KOPT-K1 (cell line): ENCODE measurements around the gene ATP5F1A.
"Not testable (repeated sequence)": the region's sequence is repeated elsewhere in the genome, so short reads cannot be mapped to it uniquely, and the experiment has no call there.

Experiments
- H3K27ac ChIP-seq: fragments of 200-600 bp; sonication (generic); 2 replicates; pipeline ENCODE4 v1.5.1; 2016; ENCODE audit warnings: antibody characterized with exemption, mild to moderate bottlenecking, low read depth, low read length; ENCODE audit not compliant: poor library complexity, severe bottlenecking
- H3K36me3 ChIP-seq: fragments of 200-600 bp; sonication (generic); 2 replicates; pipeline ENCODE4 v1.5.1; 2017; ENCODE audit warnings: antibody characterized with exemption, mild to moderate bottlenecking, low read length, moderate library complexity; ENCODE audit not compliant: insufficient read depth
- H3K9me3 ChIP-seq: fragments of 200-600 bp; sonication (generic); 2 replicates; pipeline ENCODE4 v1.5.1; 2017; ENCODE audit warnings: antibody characterized with exemption, low read length, mild to moderate bottlenecking; ENCODE audit not compliant: insufficient read depth, poor library complexity, severe bottlenecking

The ATP5F1A gene

GRCh38 chr18:46097801-46098615 lies at the start of gene ATP5F1A:
Gene ATP5F1A, minus strand, starts transcription at chr18:46098296. Its CDS starts 65 bp downstream, at chr18:46098231.
- Histone ChIP-seq H3K36me3 (peaks cover 37% of the 10 kb centered on the region), H3K27ac (peak within 1 kb of the TSS; percentile 92), H3K9me3 (no peaks in the 10 kb centered on the region)

DNA sequence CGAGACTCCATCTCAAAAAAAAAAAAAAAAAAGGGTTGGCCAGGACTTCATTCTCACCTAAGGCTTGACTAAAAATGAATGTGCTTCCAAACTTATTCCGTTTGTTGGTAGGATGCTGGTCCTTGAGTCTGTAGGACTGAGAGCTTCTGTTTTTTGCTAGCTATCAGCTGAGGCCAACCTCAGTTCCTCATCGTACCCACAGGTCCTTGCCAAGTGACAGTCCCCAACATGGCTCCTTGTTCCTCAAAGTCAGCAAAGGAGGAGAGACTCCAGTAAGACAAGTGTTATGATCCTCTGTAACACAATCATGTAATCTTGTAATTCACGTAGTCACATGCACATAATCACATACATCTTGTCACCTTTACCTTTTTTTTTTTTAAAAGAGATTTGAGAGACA lies 43.1 kb upstream of the ATP5F1A start:
- Histone ChIP-seq H3K27ac (no peak overlapping the region), H3K36me3 (no peaks in the 10 kb centered on the region), H3K9me3 (no peaks in the 10 kb centered on the region)

- Histone ChIP-seq H3K36me3 (no peaks in the 10 kb centered on the region), H3K27ac (no peak overlapping the region), H3K9me3 (no peaks in the 10 kb centered on the region)
Measured at GRCh38 chr18:46140173-46140572, 42.1 kb upstream of the ATP5F1A start.

DNA sequence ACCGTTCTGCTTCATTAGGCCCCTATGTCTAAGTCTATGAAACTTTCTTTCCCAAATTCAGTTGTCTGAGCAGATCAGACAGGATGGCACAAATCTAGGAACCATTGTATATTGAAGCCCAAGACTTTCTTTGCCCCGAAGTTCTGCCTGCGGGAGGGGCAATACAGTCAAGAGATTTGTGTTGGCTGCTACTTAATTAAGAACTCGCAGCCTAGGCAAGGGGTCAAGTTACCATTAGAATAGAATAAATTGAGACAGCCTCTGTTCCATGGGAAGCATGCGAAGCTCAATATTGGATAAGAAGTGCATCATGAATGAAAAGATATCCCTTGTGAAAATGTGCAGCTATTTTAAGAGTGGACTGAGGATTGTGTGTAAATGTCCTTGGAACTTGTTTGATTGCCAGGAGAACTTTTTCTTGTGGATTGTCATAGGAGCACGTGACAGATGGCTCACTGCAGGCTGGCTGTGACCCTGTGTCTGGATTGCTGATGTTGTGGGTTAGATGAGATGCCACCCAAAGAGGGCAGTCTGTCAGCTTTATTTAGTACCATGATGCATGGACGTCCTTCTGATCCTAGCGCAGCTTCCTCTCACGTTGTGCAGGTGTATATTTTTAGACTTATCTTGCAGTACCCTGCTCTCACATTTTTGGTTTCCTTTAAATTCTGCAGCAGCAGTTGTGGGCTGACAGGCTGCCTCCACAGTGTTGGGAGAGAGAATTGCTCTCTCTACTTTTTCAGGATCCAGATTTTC lies 37.0 kb upstream of the ATP5F1A start:
- Histone ChIP-seq H3K9me3 (no peaks in the 10 kb centered on the region), H3K27ac (no peak overlapping the region), H3K36me3 (peaks cover 19% of the 10 kb centered on the region; the same call in 1 of the 2 replicates)

- Histone ChIP-seq H3K9me3 (no peaks in the 10 kb centered on the region), H3K36me3 (peaks cover 34% of the 10 kb centered on the region), H3K27ac (no peak overlapping the region)
Measured at GRCh38 chr18:46133534-46133933, 35.4 kb upstream of the ATP5F1A start.

DNA sequence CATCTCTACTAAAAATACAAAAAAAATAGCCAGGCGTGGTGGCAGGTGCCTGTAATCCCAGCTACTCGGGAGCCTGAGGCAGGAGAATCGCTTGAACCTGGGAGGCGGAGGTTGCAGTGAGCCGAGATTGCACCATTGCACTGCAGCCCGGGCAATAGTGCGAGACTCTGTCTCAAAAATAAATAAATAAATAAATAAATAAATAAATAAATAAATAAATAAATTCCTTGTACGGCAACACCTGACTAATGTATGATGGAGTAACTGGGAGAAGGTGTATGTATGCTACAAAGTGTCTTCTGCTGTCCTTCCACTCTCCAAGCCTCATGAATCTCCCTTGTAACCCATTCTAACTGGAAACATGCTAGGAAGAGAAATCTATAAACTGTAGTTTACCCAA lies 32.5 kb upstream of the ATP5F1A start:
- peaks cover 61% of the 10 kb centered on the region for H3K36me3 ChIP-seq
- H3K27ac ChIP-seq, H3K9me3 ChIP-seq: not testable (repeated sequence)

DNA sequence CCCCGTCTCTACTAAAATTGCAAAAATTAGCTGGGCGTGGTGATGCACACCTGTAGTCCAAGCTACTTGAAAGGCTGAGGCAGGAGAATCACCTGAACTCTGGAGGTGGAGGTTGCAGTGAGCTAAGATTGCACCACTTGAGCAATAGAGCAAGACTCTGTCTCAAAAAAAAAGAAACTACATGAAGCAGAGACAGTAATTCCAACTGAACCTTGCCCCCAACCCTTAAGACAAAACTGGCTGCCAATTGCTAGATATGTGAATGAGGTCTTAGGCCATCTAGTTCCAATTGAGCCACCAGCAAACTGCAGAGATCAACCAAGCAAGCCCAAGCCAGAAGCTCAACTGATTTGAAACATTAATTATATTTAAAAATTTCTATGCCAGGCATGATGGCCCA lies 32.0 kb upstream of the ATP5F1A start:
- H3K9me3 ChIP-seq = no peaks in the 10 kb centered on the region
- no peak overlapping the region for H3K27ac ChIP-seq
- H3K36me3 ChIP-seq = peaks cover 66% of the 10 kb centered on the region

GRCh38 chr18:46126625-46127024 lies 28.5 kb upstream of the ATP5F1A start:
- not testable (repeated sequence) for H3K9me3 ChIP-seq, H3K27ac ChIP-seq
- peaks cover 93% of the 10 kb centered on the region for H3K36me3 ChIP-seq

DNA sequence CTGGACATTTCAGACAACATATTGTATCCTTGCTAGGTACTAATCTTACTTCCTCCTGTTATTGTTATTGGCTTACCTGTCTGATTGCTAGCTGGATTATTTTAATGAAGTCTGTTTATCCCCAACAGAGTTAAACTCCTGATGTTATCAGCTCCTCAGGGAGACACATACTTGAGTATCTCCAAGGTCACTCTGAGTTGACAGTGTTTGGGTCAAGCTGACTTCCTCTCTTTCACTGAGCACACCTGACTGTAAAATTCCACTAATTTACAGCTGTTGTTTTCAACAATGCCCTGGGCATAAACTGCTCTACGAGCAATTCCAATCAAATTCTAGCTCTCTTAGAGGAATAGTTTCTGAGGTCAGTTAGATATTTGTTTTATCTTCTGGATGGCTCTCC lies 15.7 kb upstream of the ATP5F1A start:
- H3K36me3 ChIP-seq = peaks cover 87% of the 10 kb centered on the region
- H3K27ac ChIP-seq = no peak overlapping the region

GRCh38 chr18:46110406-46110805 lies 12.3 kb upstream of the ATP5F1A start:
- H3K36me3 ChIP-seq = peaks cover 83% of the 10 kb centered on the region
- no peaks in the 10 kb centered on the region for H3K9me3 ChIP-seq

More for the DNA sequence above, 15.7 kb upstream of the ATP5F1A start:
- H3K9me3 ChIP-seq = no peaks in the 10 kb centered on the region

DNA sequence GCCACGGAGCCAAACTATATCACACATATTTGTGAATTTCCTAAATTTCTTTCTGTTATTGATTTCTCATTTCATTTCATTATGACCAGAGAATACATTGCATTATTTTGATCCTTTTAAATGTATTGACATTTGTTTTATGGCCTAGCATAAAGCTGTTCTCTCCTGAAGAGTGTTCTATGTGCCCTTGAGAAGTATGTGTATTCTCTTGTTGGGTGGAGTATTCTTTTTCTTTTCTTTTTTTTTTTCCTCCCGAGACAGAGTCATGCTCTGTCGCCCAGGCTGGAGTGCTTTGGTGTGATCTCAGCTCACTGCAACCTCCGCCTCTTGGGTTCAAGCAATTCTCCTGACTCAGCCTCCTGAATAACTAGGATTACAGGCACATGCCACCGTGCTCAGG lies 11.3 kb upstream of the ATP5F1A start:
- no peak overlapping the region for H3K27ac ChIP-seq
- peaks cover 73% of the 10 kb centered on the region for H3K36me3 ChIP-seq
- H3K9me3 ChIP-seq = no peaks in the 10 kb centered on the region

More at GRCh38 chr18:46110406-46110805, 12.3 kb upstream of the ATP5F1A start:
- no peak overlapping the region for H3K27ac ChIP-seq

- peak within 1 kb of the TSS; percentile 86 for H3K27ac ChIP-seq
Measured at GRCh38 chr18:46104128-46104911, 6.2 kb upstream of the ATP5F1A start, which contains the start of gene HAUS1. Gene HAUS1, plus strand, starts transcription at chr18:46104385. Its CDS starts 27 bp downstream, at chr18:46104412.

DNA sequence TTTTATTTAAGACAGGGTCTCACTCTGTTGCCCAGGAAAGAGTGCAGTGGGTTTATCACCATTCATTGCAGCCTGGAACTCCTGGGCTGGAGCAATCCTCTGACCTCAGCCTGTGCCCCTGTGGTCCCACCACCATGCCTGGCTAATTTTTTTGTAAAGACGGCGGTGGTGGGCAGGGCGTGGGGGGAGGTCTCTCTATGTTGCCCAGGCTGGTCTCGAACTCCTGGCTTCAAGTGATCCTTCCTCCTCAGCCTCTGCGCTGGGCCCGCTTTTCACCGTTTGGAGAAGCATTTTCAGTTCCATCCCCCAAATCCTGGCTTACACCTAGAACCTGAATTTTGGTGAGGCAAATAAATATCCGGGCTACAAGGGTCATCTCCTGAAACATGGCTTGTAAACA lies 1.4 kb upstream of the ATP5F1A start:
- Histone ChIP-seq H3K9me3 (no peaks in the 10 kb centered on the region), H3K27ac (no peak overlapping the region), H3K36me3 (peaks cover 22% of the 10 kb centered on the region)

More at GRCh38 chr18:46104128-46104911, 6.2 kb upstream of the ATP5F1A start, which contains the start of gene HAUS1:
- H3K9me3 ChIP-seq = no peaks in the 10 kb centered on the region
- H3K36me3 ChIP-seq = peaks cover 31% of the 10 kb centered on the region

DNA sequence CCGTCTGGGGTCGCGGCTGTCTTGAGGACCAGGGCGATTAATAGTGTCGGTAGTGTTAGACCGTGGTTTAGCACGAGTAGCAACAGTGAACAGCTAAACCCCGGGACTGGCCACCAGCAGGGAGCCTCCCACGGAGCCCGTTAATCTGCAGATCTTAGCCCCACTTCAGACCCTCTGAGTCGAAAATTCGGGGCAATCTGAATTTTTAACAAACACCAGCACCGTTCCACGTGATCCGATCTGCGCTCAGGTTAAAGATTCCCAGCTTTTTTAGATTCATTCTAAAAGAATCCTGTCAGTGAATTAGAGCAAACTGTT lies 479 bp upstream of the ATP5F1A start:
- Histone ChIP-seq H3K9me3 (no peaks in the 10 kb centered on the region), H3K36me3 (peaks cover 31% of the 10 kb centered on the region), H3K27ac (peak overlapping the region; percentile 92)

GRCh38 chr18:46097431-46097800 lies 680 bp downstream of the ATP5F1A start:
- Histone ChIP-seq H3K36me3 (peaks cover 43% of the 10 kb centered on the region), H3K27ac (peak overlapping the region; percentile 92), H3K9me3 (no peaks in the 10 kb centered on the region)
